Fibroblast of villous mesenchyme (primary cell): Measurements from ENCODE around the gene TNNT2. TPM values are rescaled to one million over a fixed set of nuclear protein-coding genes. Genes with fewer than 3 reads are reported as not detected.

Experiments used
- DNase-seq: peaks from one replicate; pipeline ENCODE4 v3.0.0-alpha.2; 2010; ENCODE audit warnings: low read depth
- H3K4me3 ChIP-seq: 2 replicates; pipeline ENCODE4 v1.5.1; 2011; ENCODE audit warnings: low read depth, mild to moderate bottlenecking, low read length
- CTCF ChIP-seq: IDR thresholded peaks from 2 replicates; pipeline ENCODE4 v1.5.1; 2012; ENCODE audit warnings: low read depth, mild to moderate bottlenecking, low read length; ENCODE audit not compliant: insufficient read depth
- total RNA-seq: library from RNA; depleted of rRNA; stranded (reverse); fragments of >200 nt; gene quantifications from 2 replicates; pipeline ENCODE4 v1.2.3, GENCODE V29; 2012

The TNNT2 gene
- total RNA-seq, 1 donor, result 3.5 TPM

GRCh38 chr1:201399352-201400126 is 22.1 kb upstream of the TNNT2 start:
- H3K4me3 ChIP-seq, result no peak overlapping the region
- no peak for DNase-seq
- TF ChIP-seq CTCF, result no peak

DNA sequence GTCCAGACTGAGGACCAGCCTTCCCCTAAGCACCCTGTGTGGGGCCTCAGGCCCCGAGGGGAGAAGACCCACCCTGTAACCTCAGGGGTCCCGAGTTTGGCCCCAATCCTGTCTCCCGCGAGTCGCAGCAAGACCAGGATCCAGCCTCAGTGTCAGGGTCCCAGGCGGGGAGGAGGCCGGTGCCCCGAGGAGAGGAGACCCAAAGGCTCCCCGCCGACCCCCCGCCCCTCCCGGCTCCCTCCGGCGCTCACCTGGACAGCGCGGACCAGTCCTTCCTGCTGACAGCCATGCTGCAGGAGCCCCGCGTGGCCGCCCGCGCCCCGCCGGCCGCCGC is 21.5 kb upstream of the TNNT2 start, which contains the start of gene LAD1:
LAD1 (minus strand) TSS at position 307 of the 334 bp plus-strand sequence; CDS start at position 289, 18 bp downstream.
- DNase-seq, result no peak
- no peak within 1 kb of the TSS for H3K4me3 ChIP-seq
- TF ChIP-seq CTCF, result no peak

- no peak overlapping the region for H3K4me3 ChIP-seq
- no peak for DNase-seq
- no peak for TF ChIP-seq CTCF
These were observed 20.2 kb upstream of the TNNT2 start for GRCh38 chr1:201397675-201398074.

- H3K4me3 ChIP-seq, result no peak overlapping the region
- no peak for DNase-seq
- no peak for TF ChIP-seq CTCF
These were observed 19.5 kb upstream of the TNNT2 start for GRCh38 chr1:201396861-201397464.

- DNase-seq, result no peak
- no peak overlapping the region for H3K4me3 ChIP-seq
- TF ChIP-seq CTCF, result no peak
These were observed 18.5 kb upstream of the TNNT2 start for GRCh38 chr1:201395936-201396335.

DNA sequence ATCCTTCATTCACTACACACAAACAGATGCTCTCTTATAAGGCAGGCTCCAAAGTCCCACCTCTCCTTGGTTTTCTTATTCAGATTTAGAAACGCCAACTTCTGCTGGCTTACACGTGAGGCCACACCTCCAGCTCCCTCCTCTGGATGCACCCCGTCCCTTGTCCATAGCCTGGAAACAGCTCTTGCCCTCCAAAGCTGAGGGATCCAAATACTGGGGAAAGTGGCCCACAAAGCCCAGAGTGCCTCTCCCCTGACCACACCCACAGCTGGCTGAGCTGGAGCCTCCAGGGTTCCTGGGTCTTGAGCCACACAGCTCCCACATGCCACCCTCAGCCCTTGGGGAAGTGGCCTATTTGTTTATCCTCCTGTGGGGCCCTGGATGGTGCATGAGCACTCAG is 17.1 kb upstream of the TNNT2 start:
- DNase-seq, result no peak
- TF ChIP-seq CTCF, result no peak
- H3K4me3 ChIP-seq, result no peak overlapping the region
